ENCODE data around the gene ZC3H4. TPM values are rescaled to one million over a fixed set of nuclear protein-coding genes. Genes with fewer than 3 reads are reported as not detected.
A peak's percentile ranks its signal among the peaks of the same experiment; 100 is the strongest.

The ZC3H4 gene
- total RNA-seq, 1 experiment from 2014 or later = 41.8 TPM

GRCh38 chr19:47109541-47110375 is 3.8 kb downstream of the ZC3H4 start:
- Mint-ChIP-seq H3K27ac (ENCODE audit: low read depth, unreplicated experiment) (peak overlapping the region; percentile 99), H3K4me3 (ENCODE audit: unreplicated experiment) (peak overlapping the region; percentile 94), H3K9me3 (ENCODE audit: unreplicated experiment) (no peaks in the 10 kb centered on the region), H3K4me1 (ENCODE audit: insufficient read depth, unreplicated experiment) (peaks cover 38% of the 10 kb centered on the region), H3K27me3 (ENCODE audit: insufficient read depth, unreplicated experiment) (no peaks in the 10 kb centered on the region), H3K36me3 (ENCODE audit: insufficient read depth, unreplicated experiment) (peaks cover 30% of the 10 kb centered on the region)
- intact Hi-C loops (cut with micrococcal nuclease) = loop anchor here (5.0 kb wide), 1 partner anchor 72 kb away; no protein-coding TSS in a partner anchor
- POLR2A ChIA-PET = interaction anchor here (0.7 to 5.2 kb wide), 20 partner anchors 8 to 509 kb away, joined by 3 to 49 read pairs (median 4); partner anchors contain the start of genes CALM3, NPAS1 and SAE1
- no TSS peak for BruUV-seq (replicated peaks)
- no peak for TF ChIP-seq CTCF (IDR thresholded peaks at IDR 0.05; ENCODE audit: unreplicated experiment)
- CTCF ChIA-PET = interaction anchor here (1.3 kb wide), 1 partner anchor 14 kb away, joined by 4 read pairs; no protein-coding TSS in a partner anchor
- DNase-seq (ENCODE audit: unreplicated experiment) = peak; percentile 77

- no TSS peak for BruUV-seq (replicated peaks)
- no peak for TF ChIP-seq CTCF (IDR thresholded peaks at IDR 0.05; ENCODE audit: unreplicated experiment)
- H3K4me1 Mint-ChIP-seq (ENCODE audit: insufficient read depth, unreplicated experiment) = peaks cover 36% of the 10 kb centered on the region
- H3K4me3 Mint-ChIP-seq (ENCODE audit: unreplicated experiment) = peak overlapping the region; percentile 94
- intact Hi-C loops (cut with micrococcal nuclease) = no loop called here
- no peaks in the 10 kb centered on the region for H3K9me3 Mint-ChIP-seq (ENCODE audit: unreplicated experiment)
- DNase-seq (ENCODE audit: unreplicated experiment) = no peak
- peaks cover 26% of the 10 kb centered on the region for H3K36me3 Mint-ChIP-seq (ENCODE audit: insufficient read depth, unreplicated experiment)
- ChIA-PET POLR2A (interaction anchor here (1.2 to 5.2 kb wide), 6 partner anchors 11 to 147 kb away, joined by 3 to 49 read pairs (median 5); partner anchors contain the start of gene CCDC9), CTCF (interaction anchor here (0.8 kb wide), 1 partner anchor 249 kb away, joined by 3 read pairs; no protein-coding TSS in a partner anchor)
- H3K27me3 Mint-ChIP-seq (ENCODE audit: insufficient read depth, unreplicated experiment) = no peaks in the 10 kb centered on the region
- peak overlapping the region; percentile 99 for H3K27ac Mint-ChIP-seq (ENCODE audit: low read depth, unreplicated experiment)
Measured at GRCh38 chr19:47109177-47109540, 4.4 kb downstream of the ZC3H4 start.

- ChIA-PET POLR2A (interaction anchor here (0.9 to 5.2 kb wide), 8 partner anchors 9 to 148 kb away, joined by 3 to 49 read pairs (median 4); partner anchors contain the start of gene CCDC9), CTCF (interaction anchor here (0.8 to 1.1 kb wide), 2 partner anchors 26 to 248 kb away, joined by 3 to 5 read pairs; no protein-coding TSS in a partner anchor)
- H3K4me1 Mint-ChIP-seq (ENCODE audit: insufficient read depth, unreplicated experiment) = peaks cover 32% of the 10 kb centered on the region
- peak overlapping the region; percentile 21 for H3K4me3 Mint-ChIP-seq (ENCODE audit: unreplicated experiment)
- peak overlapping the region; percentile 99 for H3K27ac Mint-ChIP-seq (ENCODE audit: low read depth, unreplicated experiment)
- intact Hi-C loops (cut with micrococcal nuclease) = no loop called here
- DNase-seq (ENCODE audit: unreplicated experiment) = peak; percentile 23
- no peak for TF ChIP-seq CTCF (IDR thresholded peaks at IDR 0.05; ENCODE audit: unreplicated experiment)
- H3K27me3 Mint-ChIP-seq (ENCODE audit: insufficient read depth, unreplicated experiment) = no peaks in the 10 kb centered on the region
- no TSS peak for BruUV-seq (replicated peaks)
- H3K9me3 Mint-ChIP-seq (ENCODE audit: unreplicated experiment) = no peaks in the 10 kb centered on the region
- peaks cover 23% of the 10 kb centered on the region for H3K36me3 Mint-ChIP-seq (ENCODE audit: insufficient read depth, unreplicated experiment)
Measured at GRCh38 chr19:47107953-47108746, 5.4 kb downstream of the ZC3H4 start.

Data from MCF 10A (cell line).